LNCAP (cell line): ENCODE data around the gene GABARAP.

Experiments used
- TF ChIP-seq, protein P1 (sequence below): fragments of 450-650 bp; IDR thresholded peaks from 2 replicates; pipeline ENCODE4 v1.5.1; 2017; ENCODE audit warnings: mild to moderate bottlenecking

The GABARAP gene

DNA sequence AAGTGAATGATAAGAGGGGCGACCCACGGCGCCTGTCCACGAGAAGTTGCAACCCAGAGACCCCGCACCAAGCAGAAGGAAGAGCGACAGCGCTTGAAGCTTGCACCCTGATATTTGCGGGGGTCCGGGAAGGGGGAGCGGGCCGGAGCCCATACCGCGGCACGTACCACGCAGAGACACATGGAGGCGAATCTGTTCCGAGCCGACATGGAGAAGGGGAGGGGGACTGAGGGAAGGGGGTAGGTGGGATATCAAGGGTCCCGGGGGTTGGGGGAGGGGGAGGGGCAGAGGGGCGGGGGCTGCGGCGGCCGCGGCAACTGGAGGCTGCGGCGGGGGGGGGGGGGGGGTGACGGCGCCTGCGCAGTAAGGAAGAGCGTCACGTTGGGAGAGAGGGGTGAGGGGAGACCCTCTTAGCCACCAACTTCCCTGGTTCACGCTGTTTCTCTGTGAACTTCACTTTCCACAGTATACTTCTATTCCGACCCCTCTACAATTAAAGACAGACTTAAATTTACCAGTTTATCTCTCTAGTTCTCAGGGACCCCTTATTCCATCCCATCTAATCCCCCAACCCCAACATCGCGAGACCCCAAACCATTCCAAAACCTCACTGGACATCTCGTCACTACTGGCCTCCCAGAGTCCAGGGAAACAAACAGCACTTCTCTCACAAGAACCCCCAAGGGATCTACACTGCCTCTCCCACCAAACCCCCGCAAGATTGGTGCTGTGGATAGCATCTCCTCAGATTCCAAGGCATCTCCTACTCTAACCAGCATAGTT, 30.6 kb downstream of the GABARAP start:
- TF ChIP-seq, protein P1, sequence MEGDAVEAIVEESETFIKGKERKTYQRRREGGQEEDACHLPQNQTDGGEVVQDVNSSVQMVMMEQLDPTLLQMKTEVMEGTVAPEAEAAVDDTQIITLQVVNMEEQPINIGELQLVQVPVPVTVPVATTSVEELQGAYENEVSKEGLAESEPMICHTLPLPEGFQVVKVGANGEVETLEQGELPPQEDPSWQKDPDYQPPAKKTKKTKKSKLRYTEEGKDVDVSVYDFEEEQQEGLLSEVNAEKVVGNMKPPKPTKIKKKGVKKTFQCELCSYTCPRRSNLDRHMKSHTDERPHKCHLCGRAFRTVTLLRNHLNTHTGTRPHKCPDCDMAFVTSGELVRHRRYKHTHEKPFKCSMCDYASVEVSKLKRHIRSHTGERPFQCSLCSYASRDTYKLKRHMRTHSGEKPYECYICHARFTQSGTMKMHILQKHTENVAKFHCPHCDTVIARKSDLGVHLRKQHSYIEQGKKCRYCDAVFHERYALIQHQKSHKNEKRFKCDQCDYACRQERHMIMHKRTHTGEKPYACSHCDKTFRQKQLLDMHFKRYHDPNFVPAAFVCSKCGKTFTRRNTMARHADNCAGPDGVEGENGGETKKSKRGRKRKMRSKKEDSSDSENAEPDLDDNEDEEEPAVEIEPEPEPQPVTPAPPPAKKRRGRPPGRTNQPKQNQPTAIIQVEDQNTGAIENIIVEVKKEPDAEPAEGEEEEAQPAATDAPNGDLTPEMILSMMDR: no peak

DNA sequence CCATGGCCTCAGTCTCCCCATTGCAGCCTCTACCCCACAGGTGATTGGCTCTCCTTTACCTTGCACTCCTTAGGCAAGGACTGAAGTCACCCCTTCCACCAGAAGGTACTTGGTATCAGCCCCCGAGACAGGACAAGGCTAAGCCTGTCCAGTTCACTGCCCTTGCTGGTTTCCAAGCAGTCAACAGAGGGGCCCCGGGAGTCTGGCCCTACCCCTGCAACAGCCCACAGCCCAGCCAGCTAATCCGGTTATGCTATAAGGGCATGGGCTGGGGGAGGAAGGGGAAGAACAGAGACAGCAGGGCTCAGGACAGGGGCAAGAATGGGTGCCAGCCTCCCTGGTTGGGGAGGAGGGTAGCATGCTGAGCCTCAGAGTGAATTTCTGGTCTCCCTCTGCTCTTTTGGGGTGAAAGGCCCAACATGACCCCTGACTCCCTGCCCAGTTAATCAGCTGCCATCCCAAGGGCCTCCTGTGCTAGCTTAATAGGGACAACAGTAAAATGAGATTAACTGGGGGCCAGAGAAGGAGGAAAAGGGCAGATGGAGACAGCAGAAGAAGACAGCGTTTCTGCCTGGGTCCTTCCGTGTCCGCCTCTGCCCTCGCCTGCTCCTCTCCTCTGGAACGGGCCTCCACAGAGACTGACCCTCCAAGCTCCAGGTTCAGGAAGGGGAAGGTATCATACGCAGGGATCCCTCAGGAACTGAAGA, 33.3 kb downstream of the GABARAP start:
- TF ChIP-seq, protein P1: no peak

DNA sequence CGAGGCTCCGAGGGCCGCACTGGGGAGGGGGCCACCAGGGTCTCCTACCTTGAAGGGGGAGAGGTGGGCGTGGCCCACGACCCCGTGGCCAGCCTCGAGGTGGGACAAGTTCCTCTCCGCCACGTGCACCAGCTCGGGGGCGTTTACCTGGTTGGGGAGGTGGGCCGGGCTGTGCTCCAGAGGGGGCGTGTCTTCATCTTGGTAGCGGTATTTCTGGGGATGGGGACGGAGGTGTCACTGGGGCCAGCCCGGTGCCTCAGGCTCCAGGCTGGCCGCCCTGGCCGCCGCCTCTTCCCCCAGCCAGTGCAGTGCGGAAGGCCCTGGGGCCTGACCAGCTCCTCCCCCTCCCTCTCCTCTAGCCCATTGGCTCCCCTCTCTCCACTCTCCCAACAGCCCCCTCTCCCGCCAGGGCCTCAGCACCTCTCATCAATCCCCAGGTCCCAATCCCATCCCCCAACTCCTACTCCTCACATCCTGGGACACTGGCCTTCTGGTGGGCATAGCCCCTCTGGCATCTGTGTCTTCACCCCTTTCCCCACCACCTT, 34.1 kb downstream of the GABARAP start:
- TF ChIP-seq, protein P1: no peak

DNA sequence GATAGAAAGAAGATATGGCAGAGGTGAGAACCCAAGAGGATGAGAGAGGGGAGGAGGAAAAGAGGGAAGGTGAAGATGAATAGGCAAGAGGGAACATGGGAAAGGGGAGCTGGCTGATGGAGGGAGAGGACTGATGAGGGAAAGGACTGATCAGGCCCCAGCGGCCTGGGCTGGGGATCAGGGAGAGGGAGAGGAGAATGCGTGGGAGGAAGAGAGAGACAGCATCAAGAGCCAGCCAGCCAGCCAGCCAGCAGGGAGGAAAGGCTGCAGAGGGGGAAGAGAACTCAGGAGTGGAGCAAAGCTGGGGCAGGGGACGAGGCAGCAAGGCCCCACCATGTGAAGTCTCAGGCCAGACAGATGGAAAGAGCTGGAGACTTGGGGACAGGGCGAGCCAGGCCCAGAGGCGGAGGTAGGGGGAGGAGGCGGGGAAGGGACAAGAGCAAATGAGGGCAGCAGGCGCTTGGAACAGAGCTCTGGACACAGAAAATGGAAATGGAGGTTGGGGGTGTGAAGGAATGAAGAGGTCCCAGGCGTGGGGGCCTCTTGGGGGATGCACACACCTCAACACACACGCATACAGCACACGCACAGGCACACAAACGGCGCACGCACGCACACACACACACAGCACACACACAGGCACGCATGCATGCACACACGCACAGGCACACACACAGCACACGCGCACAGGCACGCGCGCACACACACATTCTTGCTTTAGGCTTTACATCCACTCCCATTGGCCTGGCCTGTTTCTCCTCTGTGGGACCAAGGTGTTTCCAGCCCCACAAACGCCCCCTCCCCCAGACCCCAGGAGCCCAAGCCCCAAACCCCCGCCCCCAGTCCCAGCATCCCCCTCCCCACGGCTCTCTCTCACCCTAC, 34.9 kb downstream of the GABARAP start:
- TF ChIP-seq, protein P1: no peak

DNA sequence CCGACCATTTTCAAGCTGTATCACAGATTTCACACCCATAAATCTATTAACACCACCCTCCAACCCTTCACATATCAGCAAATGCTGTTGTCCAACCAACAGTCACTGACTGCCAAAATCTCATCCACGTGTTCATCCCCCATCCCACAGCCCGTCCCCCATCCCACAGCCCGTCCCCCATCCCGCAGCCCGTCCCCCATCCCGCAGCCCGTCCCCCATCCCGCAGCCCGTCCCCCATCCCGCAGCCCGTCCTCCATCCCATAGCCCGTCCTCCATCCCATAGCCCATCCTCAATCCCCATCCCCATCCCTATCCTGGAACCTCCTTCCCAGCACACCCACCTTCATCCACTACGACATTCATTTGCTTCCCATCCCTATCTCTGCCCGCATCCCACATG, 36.7 kb downstream of the GABARAP start:
- TF ChIP-seq, protein P1: no peak

DNA sequence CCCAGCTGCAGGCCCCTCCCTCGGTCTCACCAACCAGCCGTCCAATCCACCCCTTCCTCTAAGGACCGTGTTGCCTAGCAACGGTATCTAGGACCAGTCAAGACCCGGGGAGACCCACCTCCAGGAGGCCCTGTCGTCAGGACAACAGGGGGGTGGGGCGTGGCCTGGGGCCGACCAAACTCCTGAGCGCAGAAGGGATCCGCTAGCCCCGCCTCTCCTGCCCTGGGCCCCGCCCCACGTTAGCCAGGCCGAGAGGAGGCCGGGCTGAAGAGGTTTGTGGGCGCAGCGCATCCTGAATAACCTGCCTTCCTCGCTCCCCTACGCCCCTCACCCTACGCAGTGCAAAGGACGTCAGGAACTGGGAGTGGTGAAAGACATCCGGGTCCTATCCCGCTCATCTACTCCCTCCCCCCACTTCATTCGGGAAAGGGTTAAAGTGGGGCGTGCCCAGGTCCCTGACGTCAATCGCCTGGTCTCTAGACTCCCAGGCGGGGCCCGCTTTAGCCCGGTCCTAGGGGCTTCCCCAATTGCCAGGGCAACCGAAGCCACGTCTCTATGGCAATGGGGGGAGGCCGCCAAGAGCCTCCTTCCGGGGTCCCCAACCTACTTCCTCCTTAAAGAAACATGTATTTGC, 37.3 kb downstream of the GABARAP start:
- TF ChIP-seq, protein P1: no peak

DNA sequence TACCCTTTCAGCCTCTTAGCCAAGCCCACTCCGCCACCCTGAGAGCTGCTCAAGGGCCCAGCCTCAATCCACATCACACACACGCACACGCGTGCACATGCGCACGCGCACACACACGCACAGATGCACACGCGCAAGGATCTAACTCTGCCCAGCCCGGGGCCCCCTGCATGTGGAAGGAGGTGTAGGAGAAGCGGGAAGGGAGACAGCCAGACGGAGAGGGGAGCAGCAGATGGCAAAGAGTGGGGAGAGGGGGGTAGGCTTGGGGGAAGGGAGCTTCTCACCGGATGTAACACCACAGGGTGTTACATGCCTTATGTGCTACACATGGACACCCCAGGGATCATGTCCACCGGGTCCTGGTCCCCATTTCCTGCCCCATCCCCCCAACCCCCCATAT, 37.9 kb downstream of the GABARAP start:
- TF ChIP-seq, protein P1: no peak
